Measurements from ENCODE around the gene PDSS2.

The PDSS2 gene

GRCh38 chr6:107496892-107497684 is 37.7 kb upstream of the PDSS2 start:
- Histone ChIP-seq H4K91ac (ENCODE audit: low read length) (no peak overlapping the region), H3K9me3 (ENCODE audit: control insufficient read depth, low read length) (no peaks in the 10 kb centered on the region), H3K4me3 (ENCODE audit: insufficient read depth in 1 of 2, low read depth in 1 of 2, low read length in 2 of 2) (no peak overlapping the region), H2AK5ac (ENCODE audit: low read length, severe bottlenecking) (no peak overlapping the region), H2BK12ac (ENCODE audit: low read length in 2 of 2) (no peak overlapping the region), H3K4me1 (ENCODE audit: control insufficient read depth, insufficient read depth, low read depth, low read length) (peaks cover 2% of the 10 kb centered on the region), H4K8ac (ENCODE audit: low read length) (no peak overlapping the region), H3K23ac (ENCODE audit: low read length in 2 of 2) (no peak overlapping the region), H3K4ac (ENCODE audit: low read depth in 1 of 2, low read length in 2 of 2) (no peak overlapping the region), H3K79me1 (replicated peaks; ENCODE audit: low read length, poor library complexity, severe bottlenecking) (no peaks in the 10 kb centered on the region), H2BK5ac (ENCODE audit: low read depth, low read length, poor library complexity, severe bottlenecking) (no peak overlapping the region), H3K27ac (ENCODE audit: low read length, poor library complexity, severe bottlenecking) (no peak overlapping the region), H3K14ac (ENCODE audit: low read length in 2 of 2) (no peak overlapping the region), H3K4me2 (ENCODE audit: low read length, poor library complexity, severe bottlenecking) (no peak overlapping the region), H2BK120ac (ENCODE audit: low read depth, low read length) (no peak overlapping the region), H3K18ac (ENCODE audit: low read depth in 1 of 2, low read length in 2 of 2) (no peak overlapping the region), H3K36me3 (ENCODE audit: control insufficient read depth in 1 of 2, insufficient read depth in 2 of 2, low read depth in 1 of 2, low read length in 2 of 2) (no peaks in the 10 kb centered on the region), H2AFZ (ENCODE audit: low read depth, low read length) (no peak overlapping the region), H2BK15ac (ENCODE audit: low read depth, poor library complexity, severe bottlenecking) (no peak overlapping the region), H3K9ac (ENCODE audit: low read length) (peak overlapping the region; percentile 39), H3K27me3 (ENCODE audit: control insufficient read depth in 1 of 2, insufficient read depth in 1 of 2, low read length in 2 of 2) (peaks cover 0 to 38% of the 10 kb centered on the region in 2 experiments)
- WGBS: no CpG with 5 or more reads among the region's 1 CpG
- peak; percentile 1 for DNase-seq

- H2BK5ac ChIP-seq (ENCODE audit: low read depth, low read length, poor library complexity, severe bottlenecking): no peak overlapping the region
- peak overlapping the region; percentile 93 for H3K9ac ChIP-seq (ENCODE audit: low read length)
- no peak overlapping the region for H3K23ac ChIP-seq (ENCODE audit: low read length in 2 of 2)
- H3K4ac ChIP-seq (ENCODE audit: low read depth in 1 of 2, low read length in 2 of 2): no peak overlapping the region
- H4K91ac ChIP-seq (ENCODE audit: low read length): no peak overlapping the region
- no peaks in the 10 kb centered on the region for H3K9me3 ChIP-seq (ENCODE audit: control insufficient read depth, low read length)
- H3K79me1 ChIP-seq (replicated peaks; ENCODE audit: low read length, poor library complexity, severe bottlenecking): no peaks in the 10 kb centered on the region
- H3K18ac ChIP-seq (ENCODE audit: low read depth in 1 of 2, low read length in 2 of 2): peak overlapping the region in 1 of 2 experiments; percentile 45
- H3K36me3 ChIP-seq (ENCODE audit: control insufficient read depth in 1 of 2, insufficient read depth in 2 of 2, low read depth in 1 of 2, low read length in 2 of 2): no peaks in the 10 kb centered on the region
- H3K4me1 ChIP-seq (ENCODE audit: control insufficient read depth, insufficient read depth, low read depth, low read length): peaks cover 6% of the 10 kb centered on the region
- H4K8ac ChIP-seq (ENCODE audit: low read length): no peak overlapping the region
- H2AK5ac ChIP-seq (ENCODE audit: low read length, severe bottlenecking): no peak overlapping the region
- peak overlapping the region in 1 of 2 experiments; percentile 76 for H3K4me3 ChIP-seq (ENCODE audit: insufficient read depth in 1 of 2, low read depth in 1 of 2, low read length in 2 of 2)
- H2AFZ ChIP-seq (ENCODE audit: low read depth, low read length): no peak overlapping the region
- peak; percentile 17 for DNase-seq
- H2BK120ac ChIP-seq (ENCODE audit: low read depth, low read length): no peak overlapping the region
- H2BK15ac ChIP-seq (ENCODE audit: low read depth, poor library complexity, severe bottlenecking): peak overlapping the region; percentile 82
- no peak overlapping the region for H2BK12ac ChIP-seq (ENCODE audit: low read length in 2 of 2)
- H3K4me2 ChIP-seq (ENCODE audit: low read length, poor library complexity, severe bottlenecking): no peak overlapping the region
- no peak overlapping the region for H3K27ac ChIP-seq (ENCODE audit: low read length, poor library complexity, severe bottlenecking)
- H3K14ac ChIP-seq (ENCODE audit: low read length in 2 of 2): no peak overlapping the region
- WGBS: 62% methylated on average over 2 of the region's 2 CpGs
- peaks cover 0 to 43% of the 10 kb centered on the region in 2 experiments for H3K27me3 ChIP-seq (ENCODE audit: control insufficient read depth in 1 of 2, insufficient read depth in 1 of 2, low read length in 2 of 2)
These were observed 36.6 kb upstream of the PDSS2 start for GRCh38 chr6:107495971-107496370.

- no peak overlapping the region for H3K27ac ChIP-seq (ENCODE audit: low read length, poor library complexity, severe bottlenecking)
- peak; percentile 70 for DNase-seq
These were observed 35.9 kb upstream of the PDSS2 start for GRCh38 chr6:107495196-107495643.

More at GRCh38 chr6:107495196-107495643, 35.9 kb upstream of the PDSS2 start:
- no peak overlapping the region for H2AK5ac ChIP-seq (ENCODE audit: low read length, severe bottlenecking)
- H2BK120ac ChIP-seq (ENCODE audit: low read depth, low read length): peak overlapping the region; percentile 49
- no peak overlapping the region for H2AFZ ChIP-seq (ENCODE audit: low read depth, low read length)
- H2BK12ac ChIP-seq (ENCODE audit: low read length in 2 of 2): peak overlapping the region in 1 of 2 experiments; percentile 76
- peak overlapping the region in 1 of 2 experiments; percentile 76 for H3K4me3 ChIP-seq (ENCODE audit: insufficient read depth in 1 of 2, low read depth in 1 of 2, low read length in 2 of 2)
- no peaks in the 10 kb centered on the region for H3K79me1 ChIP-seq (replicated peaks; ENCODE audit: low read length, poor library complexity, severe bottlenecking)
- H3K18ac ChIP-seq (ENCODE audit: low read depth in 1 of 2, low read length in 2 of 2): peak overlapping the region; percentile 91 to 97
- no peaks in the 10 kb centered on the region for H3K9me3 ChIP-seq (ENCODE audit: control insufficient read depth, low read length)
- peak overlapping the region; percentile 75 for H4K91ac ChIP-seq (ENCODE audit: low read length)
- no peaks in the 10 kb centered on the region for H3K36me3 ChIP-seq (ENCODE audit: control insufficient read depth in 1 of 2, insufficient read depth in 2 of 2, low read depth in 1 of 2, low read length in 2 of 2)
- H3K23ac ChIP-seq (ENCODE audit: low read length in 2 of 2): no peak overlapping the region
- peak overlapping the region in 1 of 2 experiments; percentile 95 for H3K14ac ChIP-seq (ENCODE audit: low read length in 2 of 2)
- H3K9ac ChIP-seq (ENCODE audit: low read length): peak overlapping the region; percentile 93
- H3K4ac ChIP-seq (ENCODE audit: low read depth in 1 of 2, low read length in 2 of 2): peak overlapping the region; percentile 94 to 96
- H4K8ac ChIP-seq (ENCODE audit: low read length): peak overlapping the region; percentile 77
- H3K4me1 ChIP-seq (ENCODE audit: control insufficient read depth, insufficient read depth, low read depth, low read length): peaks cover 11% of the 10 kb centered on the region
- peaks cover 0 to 49% of the 10 kb centered on the region in 2 experiments for H3K27me3 ChIP-seq (ENCODE audit: control insufficient read depth in 1 of 2, insufficient read depth in 1 of 2, low read length in 2 of 2)
- 0% methylated on average over 7 of the region's 7 CpGs for WGBS
- no peak overlapping the region for H2BK5ac ChIP-seq (ENCODE audit: low read depth, low read length, poor library complexity, severe bottlenecking)
- H2BK15ac ChIP-seq (ENCODE audit: low read depth, poor library complexity, severe bottlenecking): no peak overlapping the region
- no peak overlapping the region for H3K4me2 ChIP-seq (ENCODE audit: low read length, poor library complexity, severe bottlenecking)
